Activated CD4-positive, alpha-beta T cell treated with anti-CD3 and anti-CD28 coated beads, Interleukin-2, amount 10 ng/mL, durations not matched to agents 7 days and 5 days (primary cell): ENCODE results near the gene WNT5A. TPM values are rescaled to one million over a fixed set of nuclear protein-coding genes. Genes with fewer than 3 reads are reported as not detected.
"Not testable (repeated sequence)": the region's sequence is repeated elsewhere in the genome, so short reads cannot be mapped to it uniquely, and the experiment has no call there.

Experiments used
- CTCF ChIA-PET: fragments of 350-600 bp; sonication (Branson Sonifier 250); formaldehyde crosslinking; loops from one replicate; lab custom pipeline; 2021; ENCODE audit warnings: antibody characterized with exemption; lab: Charles Lee
- POLR2A ChIA-PET: fragments of 350-600 bp; sonication (Branson Sonifier 250); formaldehyde crosslinking; loops from one replicate; lab custom pipeline; 2021; ENCODE audit warnings: antibody characterized with exemption; lab: Charles Lee
- DNase-seq: peaks from one replicate; pipeline ENCODE4 v3.0.0-alpha.2; 2020
- H3K27ac Mint-ChIP-seq: one replicate; pipeline ENCODE4 v1.8.0; 2021; ENCODE audit warnings: mild to moderate bottlenecking, moderate library complexity, mixed read lengths
- H3K27me3 Mint-ChIP-seq: one replicate; pipeline ENCODE4 v1.8.0; 2021; ENCODE audit warnings: mixed read lengths
- H3K36me3 Mint-ChIP-seq: one replicate; pipeline ENCODE4 v1.8.0; 2021; ENCODE audit warnings: low read depth, mixed read lengths
- H3K4me1 Mint-ChIP-seq: one replicate; pipeline ENCODE4 v1.8.0; 2021; ENCODE audit warnings: mixed read lengths
- H3K4me3 Mint-ChIP-seq: one replicate; pipeline ENCODE4 v1.8.0; 2021; ENCODE audit warnings: mild to moderate bottlenecking, moderate library complexity, mixed read lengths
- H3K9me3 Mint-ChIP-seq: one replicate; pipeline ENCODE4 v1.8.0; 2021; ENCODE audit warnings: mixed read lengths
- total RNA-seq, 2 experiments: library from RNA; stranded (reverse); gene quantifications; one replicate each; pipeline ENCODE4 v1.2.3, GENCODE V29; 2021

The WNT5A gene
- total RNA-seq, 2 experiments from 2014 or later = not detected

DNA sequence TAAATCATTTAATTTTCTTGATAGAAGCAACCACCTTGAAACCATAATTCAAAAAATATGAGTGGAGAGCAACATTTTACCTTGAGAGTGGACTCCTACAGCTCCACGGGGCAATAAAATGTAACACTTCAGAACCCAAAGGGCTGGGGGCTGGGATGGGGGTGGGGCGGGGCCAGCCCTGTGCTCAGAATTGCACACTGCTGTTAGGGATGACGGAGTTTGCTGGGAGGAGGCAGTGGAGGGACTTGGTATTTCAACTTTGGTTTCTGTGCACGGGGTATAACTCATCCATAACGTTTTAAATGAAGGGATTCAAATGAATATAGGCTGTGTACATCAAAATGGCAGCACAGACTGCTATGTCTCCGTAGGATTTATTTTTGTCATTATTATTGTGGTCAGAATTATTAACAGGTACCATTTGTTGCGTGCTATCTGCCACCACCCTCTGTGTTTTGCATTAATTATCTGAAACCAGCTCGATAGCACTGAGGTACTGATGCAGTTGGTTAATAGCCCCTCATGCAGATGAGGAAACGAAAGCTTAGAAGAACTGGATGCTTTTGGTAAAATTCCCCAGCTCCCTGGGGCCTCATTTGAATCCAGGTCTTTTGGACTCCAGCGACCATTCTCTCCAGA lies 29.4 kb upstream of the WNT5A start:
- H3K36me3 Mint-ChIP-seq = no peaks in the 10 kb centered on the region
- no peak overlapping the region for H3K27ac Mint-ChIP-seq
- CTCF ChIA-PET = no interaction called here
- no peak for DNase-seq
- no peak overlapping the region for H3K4me3 Mint-ChIP-seq
- H3K4me1 Mint-ChIP-seq = peaks cover under 1% of the 10 kb centered on the region
- POLR2A ChIA-PET = no interaction called here
- H3K27me3 Mint-ChIP-seq = no peaks in the 10 kb centered on the region
- no peaks in the 10 kb centered on the region for H3K9me3 Mint-ChIP-seq

DNA sequence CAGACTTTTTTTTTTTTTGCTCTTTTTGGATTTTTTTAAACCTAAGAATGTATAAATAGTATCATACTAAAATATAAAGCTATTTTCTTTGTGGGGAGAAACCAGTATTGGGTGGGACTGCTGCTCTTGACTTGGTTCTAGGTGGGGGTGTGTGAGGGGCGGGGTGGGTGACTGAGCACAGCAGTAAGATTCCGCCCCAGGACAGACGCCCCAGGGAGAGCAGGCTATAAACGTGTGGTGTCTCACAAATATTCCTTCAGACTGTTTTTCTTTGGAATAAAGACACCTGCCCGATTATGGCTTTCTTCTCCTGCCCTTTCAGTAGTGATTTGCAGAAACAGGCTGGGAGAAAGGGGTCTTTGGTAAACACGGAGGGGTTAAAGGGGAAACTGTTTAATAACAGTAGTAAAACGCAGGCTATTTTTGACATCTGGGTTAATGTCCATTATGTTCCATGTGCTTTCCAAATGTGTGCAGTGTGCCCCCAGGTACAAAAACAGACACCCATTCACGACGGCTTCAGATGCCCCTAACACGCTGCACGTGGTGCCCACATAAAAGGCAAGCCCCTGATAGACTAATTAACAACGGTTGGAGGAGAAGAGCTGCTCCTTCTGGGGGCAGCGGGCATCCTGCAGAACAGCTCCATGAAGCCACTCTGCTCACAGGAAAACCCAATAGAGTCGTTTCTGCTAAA lies 28.6 kb upstream of the WNT5A start:
- H3K36me3 Mint-ChIP-seq = no peaks in the 10 kb centered on the region
- H3K4me1 Mint-ChIP-seq = no peaks in the 10 kb centered on the region
- no peak overlapping the region for H3K4me3 Mint-ChIP-seq
- no peak for DNase-seq
- no peaks in the 10 kb centered on the region for H3K9me3 Mint-ChIP-seq
- H3K27me3 Mint-ChIP-seq = no peaks in the 10 kb centered on the region
- no peak overlapping the region for H3K27ac Mint-ChIP-seq
- ChIA-PET CTCF (interaction anchor here (0.6 kb wide), 1 partner anchor 104 kb away, joined by 4 read pairs; no protein-coding TSS in a partner anchor), POLR2A (no interaction called here)

- H3K4me3 Mint-ChIP-seq = no peak overlapping the region
- no peak for DNase-seq
- H3K36me3 Mint-ChIP-seq = no peaks in the 10 kb centered on the region
- no peak overlapping the region for H3K27ac Mint-ChIP-seq
- H3K4me1 Mint-ChIP-seq = no peaks in the 10 kb centered on the region
- POLR2A ChIA-PET = no interaction called here
- no peaks in the 10 kb centered on the region for H3K9me3 Mint-ChIP-seq
- CTCF ChIA-PET = interaction anchor here (0.6 kb wide), 1 partner anchor 105 kb away, joined by 4 read pairs; no protein-coding TSS in a partner anchor
- H3K27me3 Mint-ChIP-seq = no peaks in the 10 kb centered on the region
These were observed 27.9 kb upstream of the WNT5A start for GRCh38 chr3:55514962-55515361.

- CTCF ChIA-PET = no interaction called here
- Mint-ChIP-seq H3K27ac (no peak overlapping the region), H3K9me3 (no peaks in the 10 kb centered on the region), H3K27me3 (no peaks in the 10 kb centered on the region), H3K36me3 (no peaks in the 10 kb centered on the region), H3K4me3 (no peak overlapping the region), H3K4me1 (no peaks in the 10 kb centered on the region)
- no peak for DNase-seq
- POLR2A ChIA-PET = no interaction called here
These were observed 25.7 kb upstream of the WNT5A start for GRCh38 chr3:55512571-55513343.

DNA sequence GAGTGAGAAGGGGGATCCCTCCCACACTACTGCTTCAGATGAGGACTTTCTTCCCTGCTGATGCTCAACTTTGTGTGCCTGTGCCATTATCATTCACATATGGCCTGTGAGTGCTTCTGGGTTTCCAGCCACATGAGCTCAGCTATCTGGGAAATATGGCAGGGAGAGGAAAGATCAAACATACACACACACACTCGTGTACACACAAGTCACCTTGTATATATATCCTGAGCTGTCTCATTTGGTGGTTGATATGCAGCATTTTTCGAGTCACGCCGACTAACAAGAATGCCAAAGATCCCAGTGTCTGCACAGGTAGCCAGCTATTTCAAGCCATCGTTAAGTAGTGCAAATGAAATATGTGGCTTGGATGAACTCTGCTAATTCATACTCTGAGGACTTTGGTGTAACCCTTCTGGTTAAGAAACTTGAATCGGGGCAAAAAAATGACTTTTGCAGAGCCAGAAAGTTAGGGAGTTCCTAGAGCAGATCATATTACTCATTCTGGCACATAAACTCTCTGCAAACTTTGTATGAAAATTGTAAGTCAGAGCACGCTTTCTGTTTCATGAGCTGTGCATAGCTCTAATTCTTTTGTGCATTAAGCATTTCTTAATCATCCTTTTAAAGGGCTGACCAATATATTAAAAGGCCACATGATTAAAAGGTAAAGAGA lies 24.9 kb upstream of the WNT5A start:
- Mint-ChIP-seq H3K4me3 (no peak overlapping the region), H3K4me1 (no peaks in the 10 kb centered on the region), H3K27me3 (no peaks in the 10 kb centered on the region), H3K9me3 (no peaks in the 10 kb centered on the region), H3K36me3 (no peaks in the 10 kb centered on the region), H3K27ac (no peak overlapping the region)
- DNase-seq = no peak
- ChIA-PET CTCF (no interaction called here), POLR2A (no interaction called here)

- H3K27ac Mint-ChIP-seq = no peak overlapping the region
- no peaks in the 10 kb centered on the region for H3K27me3 Mint-ChIP-seq
- CTCF ChIA-PET = no interaction called here
- no peak for DNase-seq
- POLR2A ChIA-PET = no interaction called here
- no peaks in the 10 kb centered on the region for H3K4me1 Mint-ChIP-seq
- H3K4me3 Mint-ChIP-seq = no peak overlapping the region
- H3K36me3 Mint-ChIP-seq = no peaks in the 10 kb centered on the region
- no peaks in the 10 kb centered on the region for H3K9me3 Mint-ChIP-seq
These were observed 21.2 kb upstream of the WNT5A start for GRCh38 chr3:55508335-55508734.

GRCh38 chr3:55507808-55508207 lies 20.7 kb upstream of the WNT5A start:
- Mint-ChIP-seq H3K27ac (no peak overlapping the region), H3K9me3 (no peaks in the 10 kb centered on the region), H3K4me1 (no peaks in the 10 kb centered on the region), H3K27me3 (no peaks in the 10 kb centered on the region), H3K4me3 (no peak overlapping the region), H3K36me3 (no peaks in the 10 kb centered on the region)
- POLR2A ChIA-PET = no interaction called here
- no peak for DNase-seq
- CTCF ChIA-PET = no interaction called here

GRCh38 chr3:55505776-55506175 lies 18.7 kb upstream of the WNT5A start:
- Mint-ChIP-seq H3K9me3 (no peaks in the 10 kb centered on the region), H3K4me1 (no peaks in the 10 kb centered on the region), H3K27ac (no peak overlapping the region), H3K36me3 (no peaks in the 10 kb centered on the region), H3K4me3 (no peak overlapping the region), H3K27me3 (no peaks in the 10 kb centered on the region)
- ChIA-PET POLR2A (no interaction called here), CTCF (interaction anchor here (0.6 kb wide), 1 partner anchor 755 kb away, joined by 3 read pairs; no protein-coding TSS in a partner anchor)
- DNase-seq = no peak

GRCh38 chr3:55505102-55505501 lies 18.0 kb upstream of the WNT5A start:
- CTCF ChIA-PET, H3K9me3 Mint-ChIP-seq, H3K27ac Mint-ChIP-seq: not testable (repeated sequence)

DNA sequence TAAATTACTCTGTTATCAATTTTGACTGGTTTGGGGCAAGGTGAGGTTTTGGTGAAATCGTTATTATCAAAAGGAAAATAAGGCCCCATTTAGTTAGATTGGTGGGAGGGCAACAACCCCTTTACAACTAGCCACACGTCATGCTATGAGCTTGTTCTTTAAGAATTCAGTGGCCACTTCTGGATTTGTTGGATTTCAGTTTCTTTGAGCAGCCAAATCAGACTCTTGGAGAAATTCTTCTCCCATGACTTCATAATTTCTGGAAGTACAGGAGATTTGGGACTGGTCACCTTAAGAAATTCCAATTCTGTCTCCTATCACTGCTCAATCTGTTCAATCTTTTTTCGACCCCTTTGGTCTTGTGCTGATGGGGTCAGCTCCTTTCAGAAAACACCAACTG lies 14.8 kb upstream of the WNT5A start:
- peaks cover 2% of the 10 kb centered on the region for H3K27me3 Mint-ChIP-seq
- no peak for DNase-seq
- no peaks in the 10 kb centered on the region for H3K36me3 Mint-ChIP-seq
- ChIA-PET CTCF (interaction anchor here (0.5 kb wide), 1 partner anchor 1433 kb away, joined by 3 read pairs; no protein-coding TSS in a partner anchor), POLR2A (no interaction called here)
- H3K27ac Mint-ChIP-seq = no peak overlapping the region
- H3K9me3 Mint-ChIP-seq = no peaks in the 10 kb centered on the region
- H3K4me3 Mint-ChIP-seq = no peak overlapping the region
- H3K4me1 Mint-ChIP-seq = no peaks in the 10 kb centered on the region

More at GRCh38 chr3:55505102-55505501, 18.0 kb upstream of the WNT5A start:
- DNase-seq, POLR2A ChIA-PET, H3K36me3 Mint-ChIP-seq, H3K4me1 Mint-ChIP-seq, H3K4me3 Mint-ChIP-seq, H3K27me3 Mint-ChIP-seq: not testable (repeated sequence)

DNA sequence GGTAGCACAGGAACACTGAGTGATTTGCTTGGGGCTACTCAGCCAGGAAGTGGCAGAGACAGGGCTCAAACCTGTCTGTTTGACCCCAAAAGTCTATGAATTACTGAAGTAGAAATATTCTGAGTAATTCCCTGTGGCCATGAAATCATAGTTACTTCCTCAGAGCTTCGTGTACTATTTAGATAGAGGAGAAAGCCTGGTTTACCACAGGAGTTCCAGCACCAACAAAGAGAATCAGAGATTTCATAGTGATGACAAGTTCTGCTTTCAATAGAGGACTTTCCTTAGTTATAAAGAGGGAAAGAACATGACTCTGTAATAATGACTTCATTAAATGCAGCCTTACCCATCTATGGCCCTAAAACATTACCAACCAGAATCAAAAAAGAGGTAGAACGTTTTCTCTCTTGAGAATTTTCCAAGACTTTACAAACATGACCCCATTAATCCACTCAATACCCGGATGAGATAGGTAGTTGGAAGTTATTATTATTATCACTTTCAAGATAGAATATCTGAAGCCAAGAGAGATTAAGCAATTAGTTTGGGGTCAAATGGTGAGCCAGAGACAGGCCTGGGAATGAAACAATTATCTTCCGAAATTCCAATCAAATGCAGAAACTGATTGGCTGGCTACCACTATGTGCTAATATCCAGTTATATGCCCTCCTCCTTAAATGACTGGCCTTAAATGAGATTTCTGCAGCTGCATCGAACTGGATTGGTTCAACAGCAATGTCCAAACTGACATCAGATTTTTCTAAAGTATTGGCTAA lies 13.6 kb upstream of the WNT5A start:
- DNase-seq = no peak
- H3K36me3 Mint-ChIP-seq = no peaks in the 10 kb centered on the region
- H3K4me3 Mint-ChIP-seq = no peak overlapping the region
- H3K9me3 Mint-ChIP-seq = no peaks in the 10 kb centered on the region
- POLR2A ChIA-PET = no interaction called here
- H3K4me1 Mint-ChIP-seq = no peaks in the 10 kb centered on the region
- CTCF ChIA-PET = no interaction called here
- H3K27ac Mint-ChIP-seq = no peak overlapping the region
- H3K27me3 Mint-ChIP-seq = peaks cover 4% of the 10 kb centered on the region

GRCh38 chr3:55498520-55498919 lies 11.4 kb upstream of the WNT5A start:
- ChIA-PET POLR2A (no interaction called here), CTCF (interaction anchor here (0.6 kb wide), 1 partner anchor 755 kb away, joined by 3 read pairs; no protein-coding TSS in a partner anchor)
- H3K4me1 Mint-ChIP-seq = no peaks in the 10 kb centered on the region
- H3K36me3 Mint-ChIP-seq = no peaks in the 10 kb centered on the region
- no peak overlapping the region for H3K4me3 Mint-ChIP-seq
- no peaks in the 10 kb centered on the region for H3K9me3 Mint-ChIP-seq
- H3K27me3 Mint-ChIP-seq = peaks cover 6% of the 10 kb centered on the region
- no peak for DNase-seq
- H3K27ac Mint-ChIP-seq = no peak overlapping the region
